Tibial nerve (tissue), 3 donors: ENCODE results near the gene PSTPIP1.
"Not testable (repeated sequence)": the region's sequence is repeated elsewhere in the genome, so short reads cannot be mapped to it uniquely, and the experiment has no call there.

Experiments
- POLR2A ChIP-seq, 2 donors: fragments of 450-650 bp; IDR thresholded peaks; one replicate each; pipeline ENCODE4 v1.6.1; 2017; ENCODE audit warnings: antibody characterized with exemption in 2 of 2, mild to moderate bottlenecking in 2 of 2, moderate library complexity in 2 of 2
- TF ChIP-seq, protein P1 (sequence below), 5 experiments: fragments of 200-600 bp in 3 of 5; fragments of 450-650 bp in 2 of 5; sonication (generic) in 3 of 5; IDR thresholded peaks; one replicate each; pipeline ENCODE4 v1.5.1; 2016 to 2019; ENCODE audit warnings: antibody characterized with exemption in 5 of 5, mild to moderate bottlenecking in 3 of 5, moderate library complexity in 2 of 5

DNA sequence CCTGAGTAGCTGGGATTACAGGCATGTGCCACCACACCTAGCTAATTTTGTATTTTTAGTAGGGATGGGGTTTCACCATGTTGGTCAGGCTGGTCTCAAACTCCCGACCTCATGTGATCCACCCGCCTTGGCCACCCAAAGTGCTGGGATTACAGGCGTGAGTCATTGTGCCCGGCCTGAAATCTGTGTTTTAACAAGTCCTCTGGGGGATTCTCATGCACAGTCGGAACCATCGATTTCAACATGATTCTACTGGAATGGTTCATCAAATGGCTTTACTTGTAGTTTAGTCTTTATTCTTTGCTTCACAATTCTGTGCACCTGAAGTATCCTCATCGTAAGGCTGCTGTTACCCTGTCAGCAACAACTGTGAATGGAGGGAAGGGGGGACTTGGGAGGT, 28.9 kb upstream of the PSTPIP1 start:
- TF ChIP-seq, protein P1, sequence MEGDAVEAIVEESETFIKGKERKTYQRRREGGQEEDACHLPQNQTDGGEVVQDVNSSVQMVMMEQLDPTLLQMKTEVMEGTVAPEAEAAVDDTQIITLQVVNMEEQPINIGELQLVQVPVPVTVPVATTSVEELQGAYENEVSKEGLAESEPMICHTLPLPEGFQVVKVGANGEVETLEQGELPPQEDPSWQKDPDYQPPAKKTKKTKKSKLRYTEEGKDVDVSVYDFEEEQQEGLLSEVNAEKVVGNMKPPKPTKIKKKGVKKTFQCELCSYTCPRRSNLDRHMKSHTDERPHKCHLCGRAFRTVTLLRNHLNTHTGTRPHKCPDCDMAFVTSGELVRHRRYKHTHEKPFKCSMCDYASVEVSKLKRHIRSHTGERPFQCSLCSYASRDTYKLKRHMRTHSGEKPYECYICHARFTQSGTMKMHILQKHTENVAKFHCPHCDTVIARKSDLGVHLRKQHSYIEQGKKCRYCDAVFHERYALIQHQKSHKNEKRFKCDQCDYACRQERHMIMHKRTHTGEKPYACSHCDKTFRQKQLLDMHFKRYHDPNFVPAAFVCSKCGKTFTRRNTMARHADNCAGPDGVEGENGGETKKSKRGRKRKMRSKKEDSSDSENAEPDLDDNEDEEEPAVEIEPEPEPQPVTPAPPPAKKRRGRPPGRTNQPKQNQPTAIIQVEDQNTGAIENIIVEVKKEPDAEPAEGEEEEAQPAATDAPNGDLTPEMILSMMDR (IDR thresholded peaks at IDR 0.05): not testable (repeated sequence)
- not testable (repeated sequence) for TF ChIP-seq POLR2A (IDR thresholded peaks at IDR 0.05)
